H9 (cell line): ENCODE measurements around the gene MATN1. TPM values are rescaled to one million over a fixed set of nuclear protein-coding genes. Genes with fewer than 3 reads are reported as not detected.

ENCODE experiments used
- DNase-seq: peaks from one replicate; pipeline ENCODE4 v3.0.0-alpha.2; 2017
- H2AFZ ChIP-seq: one replicate; pipeline ENCODE4 v1.6.1; 2013; ENCODE audit warnings: mild to moderate bottlenecking, low read length, control low read depth, moderate library complexity
- H2AK5ac ChIP-seq: 2 replicates; pipeline ENCODE4 v1.6.1; 2013; ENCODE audit warnings: low read length, control low read depth, mixed read lengths; ENCODE audit not compliant: insufficient read length
- H2BK120ac ChIP-seq: one replicate; pipeline ENCODE4 v1.6.1; 2013; ENCODE audit warnings: low read depth, mild to moderate bottlenecking, low read length, control low read depth, inconsistent platforms; ENCODE audit not compliant: poor library complexity, severe bottlenecking
- H2BK12ac ChIP-seq: 2 replicates; pipeline ENCODE4 v1.6.1; 2013; ENCODE audit warnings: low read length, control low read depth, mixed read lengths, low read depth; ENCODE audit not compliant: insufficient read length
- H2BK15ac ChIP-seq: 2 replicates; pipeline ENCODE4 v1.6.1; 2013; ENCODE audit warnings: low read depth, low read length, control low read depth
- H2BK20ac ChIP-seq: one replicate; pipeline ENCODE4 v1.6.1; 2013; ENCODE audit warnings: low read depth, mild to moderate bottlenecking, low read length, control low read depth, inconsistent platforms; ENCODE audit not compliant: poor library complexity, severe bottlenecking
- H2BK5ac ChIP-seq: 2 replicates; pipeline ENCODE4 v1.6.1; 2013; ENCODE audit warnings: low read length, control low read depth, mixed read lengths; ENCODE audit not compliant: insufficient read length
- H3K14ac ChIP-seq: 2 replicates; pipeline ENCODE4 v1.6.1; 2013; ENCODE audit warnings: low read length, control low read depth; ENCODE audit not compliant: insufficient read depth
- H3K18ac ChIP-seq: 2 replicates; pipeline ENCODE4 v1.6.1; 2013; ENCODE audit warnings: low read depth, mild to moderate bottlenecking, mixed read lengths, low read length, control low read depth; ENCODE audit not compliant: insufficient read length
- H3K23ac ChIP-seq: 2 replicates; pipeline ENCODE4 v1.6.1; 2013; ENCODE audit warnings: low read length, control low read depth, mixed read lengths, low read depth; ENCODE audit not compliant: insufficient read length
- H3K23me2 ChIP-seq: 2 replicates; pipeline ENCODE4 v1.6.1; 2013; ENCODE audit warnings: low read depth, mild to moderate bottlenecking, mixed read lengths, low read length, control low read depth; ENCODE audit not compliant: insufficient read length, poor library complexity, severe bottlenecking
- H3K27ac ChIP-seq: 2 replicates; pipeline ENCODE4 v1.5.1; 2013; ENCODE audit warnings: low read length, control low read depth, mixed read lengths, low read depth; ENCODE audit not compliant: insufficient read length
- H3K27me3 ChIP-seq: 2 replicates; pipeline ENCODE4 v1.6.1; 2013; ENCODE audit warnings: low read length, control low read depth, inconsistent platforms; ENCODE audit not compliant: insufficient read depth
- H3K4ac ChIP-seq: 2 replicates; pipeline ENCODE4 v1.6.1; 2013; ENCODE audit warnings: low read depth, mild to moderate bottlenecking, control low read depth, inconsistent platforms, low read length, moderate library complexity
- H3K4me1 ChIP-seq: 2 replicates; pipeline ENCODE4 v1.6.1; 2013; ENCODE audit warnings: low read length, control low read depth, inconsistent platforms; ENCODE audit not compliant: insufficient read depth
- H3K4me2 ChIP-seq: 2 replicates; pipeline ENCODE4 v1.6.1; 2013; ENCODE audit warnings: low read length, control low read depth, mixed read lengths; ENCODE audit not compliant: insufficient read length, insufficient read depth
- H3K56ac ChIP-seq: 2 replicates; pipeline ENCODE4 v1.6.1; 2013; ENCODE audit warnings: low read depth, mild to moderate bottlenecking, mixed read lengths, low read length, control low read depth; ENCODE audit not compliant: insufficient read length
- H3K79me1 ChIP-seq: 2 replicates; pipeline ENCODE4 v1.6.1; 2013; ENCODE audit warnings: low read depth, mild to moderate bottlenecking, moderate library complexity, low read length, control low read depth, inconsistent platforms; ENCODE audit not compliant: insufficient read depth, poor library complexity, severe bottlenecking
- H3K79me2 ChIP-seq: 2 replicates; pipeline ENCODE4 v1.6.1; 2013; ENCODE audit warnings: low read length, control low read depth, inconsistent platforms; ENCODE audit not compliant: insufficient read depth
- H3K9ac ChIP-seq: 2 replicates; pipeline ENCODE4 v1.6.1; 2013; ENCODE audit warnings: low read length, control low read depth, mixed read lengths; ENCODE audit not compliant: insufficient read length; ENCODE audit errors: extremely low read depth
- H3K9me3 ChIP-seq: one replicate; pipeline ENCODE4 v1.6.1; 2013; ENCODE audit warnings: low read depth, low read length, inconsistent platforms; ENCODE audit not compliant: control insufficient read depth
- H3T11ph ChIP-seq: one replicate; pipeline ENCODE4 v1.6.1; 2013; ENCODE audit warnings: mild to moderate bottlenecking, low read length, control low read depth, inconsistent platforms
- H4K20me1 ChIP-seq: one replicate; pipeline ENCODE4 v1.6.1; 2013; ENCODE audit not compliant: control insufficient read depth, insufficient read length, insufficient read depth
- H4K5ac ChIP-seq: 2 replicates; pipeline ENCODE4 v1.6.1; 2013; ENCODE audit warnings: low read depth, mild to moderate bottlenecking, mixed read lengths, low read length, control low read depth; ENCODE audit not compliant: insufficient read length
- H4K8ac ChIP-seq: replicated peaks from 2 replicates; pipeline ENCODE4 v1.6.1; 2013; ENCODE audit warnings: low read length, control low read depth, mixed read lengths, low read depth; ENCODE audit not compliant: insufficient read length
- H4K91ac ChIP-seq: 2 replicates; pipeline ENCODE4 v1.6.1; 2013; ENCODE audit warnings: low read depth, mild to moderate bottlenecking, moderate library complexity, mixed read lengths, low read length, control low read depth; ENCODE audit not compliant: insufficient read length
- H3K27ac Mint-ChIP-seq, 3 experiments: 2 replicates in 2 of 3; 3 replicates in 1 of 3; pipeline ENCODE4 v1.8.0; 2020 to 2021; ENCODE audit warnings: mixed read lengths in 3 of 3, mild to moderate bottlenecking in 1 of 3, moderate library complexity in 1 of 3
- H3K27me3 Mint-ChIP-seq: 2 replicates; pipeline ENCODE4 v1.8.0; 2021; ENCODE audit warnings: low read depth, mild to moderate bottlenecking, moderate library complexity, mixed read lengths
- H3K36me3 Mint-ChIP-seq, 3 experiments: 2 replicates in 2 of 3; 3 replicates in 1 of 3; pipeline ENCODE4 v1.8.0; 2020 to 2021; ENCODE audit warnings: low read depth in 3 of 3, mixed read lengths in 3 of 3; ENCODE audit not compliant: insufficient read depth in 1 of 3
- H3K4me1 Mint-ChIP-seq, 2 experiments: 2 replicates each; pipeline ENCODE4 v1.8.0; 2020; ENCODE audit warnings: mixed read lengths in 2 of 2
- H3K4me3 Mint-ChIP-seq, 2 experiments: 2 replicates in 1 of 2; 3 replicates in 1 of 2; pipeline ENCODE4 v1.8.0; 2020 to 2021; ENCODE audit warnings: mild to moderate bottlenecking in 2 of 2, mixed read lengths in 2 of 2, moderate library complexity in 1 of 2
- H3K9me3 Mint-ChIP-seq, 2 experiments: 2 replicates in 1 of 2; 3 replicates in 1 of 2; pipeline ENCODE4 v1.8.0; 2020; ENCODE audit warnings: mild to moderate bottlenecking in 2 of 2, mixed read lengths in 2 of 2, moderate library complexity in 1 of 2
- WGBS: extraction: QIAGEN DNeasy Blood & Tissue Kit; methylation state at CpG from one replicate; pipeline ENCODE4 v1.1.7; 2013; ENCODE audit warnings: missing lambda C conversion rate, low lambda C conversion rate, mixed read lengths; ENCODE audit not compliant: insufficient read length; ENCODE audit errors: extremely low coverage; 5-methylcytosine and 5-hydroxymethylcytosine counted together
- total RNA-seq: library from RNA; stranded (reverse); gene quantifications from 2 replicates; pipeline ENCODE4 v1.2.1, GENCODE V29; 2021
- TF ChIP-seq, protein P1 (sequence below): fragments of 200-600 bp; sonication (generic); conservative IDR thresholded peaks from 3 replicates; pipeline ENCODE4 v1.8.0; 2021; ENCODE audit warnings: antibody characterized with exemption, mild to moderate bottlenecking

MATN1 gene
- total RNA-seq, 1 experiment from 2014 or later: not detected

DNA sequence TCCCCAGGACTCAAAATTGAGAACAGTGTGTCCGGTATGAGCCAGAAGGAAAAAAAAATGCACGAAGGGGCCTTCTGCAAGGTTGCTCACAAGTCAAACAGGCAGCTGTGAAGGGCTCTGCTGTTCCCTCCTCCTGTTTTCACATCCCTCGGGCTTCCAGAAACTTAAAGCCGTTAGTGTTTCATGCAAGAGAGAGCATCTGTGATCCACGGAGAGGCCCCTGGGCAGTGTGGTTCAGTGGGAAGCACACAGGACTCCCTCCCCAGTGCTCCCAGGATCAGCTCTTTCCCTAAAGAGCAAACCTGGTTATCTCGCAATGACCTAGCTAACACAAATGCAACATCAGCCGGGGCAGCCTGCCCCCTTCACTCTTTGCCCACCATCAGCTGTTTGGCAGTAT lies 2.9 kb upstream of the MATN1 start:
- Histone ChIP-seq H2BK120ac (no peak overlapping the region), H2BK20ac (no peak overlapping the region), H3K4me1 (peaks cover 6% of the 10 kb centered on the region; the same call in 1 of the 2 replicates), H4K91ac (no peak overlapping the region), H2AFZ (no peak overlapping the region), H3K9ac (no peak overlapping the region), H4K20me1 (no peaks in the 10 kb centered on the region), H3K18ac (no peak overlapping the region), H2BK5ac (no peak overlapping the region), H2BK15ac (no peak overlapping the region), H3K79me2 (no peaks in the 10 kb centered on the region), H3K27ac (no peak overlapping the region), H3K23ac (no peak overlapping the region), H2BK12ac (no peak overlapping the region), H2AK5ac (no peak overlapping the region), H3K9me3 (no peaks in the 10 kb centered on the region), H3K4ac (no peak overlapping the region), H3K23me2 (no peaks in the 10 kb centered on the region), H3K56ac (no peak overlapping the region), H3K4me2 (no peak overlapping the region), H4K5ac (no peak overlapping the region), H3K14ac (no peak overlapping the region), H3K79me1 (no peaks in the 10 kb centered on the region), H3K27me3 (no peaks in the 10 kb centered on the region), H4K8ac (no peak overlapping the region), H3T11ph (no peak overlapping the region)
- Mint-ChIP-seq H3K27me3 (no peaks in the 10 kb centered on the region; the same call in none of the 2 replicates), H3K27ac (no peak overlapping the region), H3K9me3 (no peaks in the 10 kb centered on the region), H3K36me3 (no peaks in the 10 kb centered on the region), H3K4me3 (no peak overlapping the region), H3K4me1 (peaks cover 16 to 39% of the 10 kb centered on the region in 2 experiments)
- TF ChIP-seq, protein P1, sequence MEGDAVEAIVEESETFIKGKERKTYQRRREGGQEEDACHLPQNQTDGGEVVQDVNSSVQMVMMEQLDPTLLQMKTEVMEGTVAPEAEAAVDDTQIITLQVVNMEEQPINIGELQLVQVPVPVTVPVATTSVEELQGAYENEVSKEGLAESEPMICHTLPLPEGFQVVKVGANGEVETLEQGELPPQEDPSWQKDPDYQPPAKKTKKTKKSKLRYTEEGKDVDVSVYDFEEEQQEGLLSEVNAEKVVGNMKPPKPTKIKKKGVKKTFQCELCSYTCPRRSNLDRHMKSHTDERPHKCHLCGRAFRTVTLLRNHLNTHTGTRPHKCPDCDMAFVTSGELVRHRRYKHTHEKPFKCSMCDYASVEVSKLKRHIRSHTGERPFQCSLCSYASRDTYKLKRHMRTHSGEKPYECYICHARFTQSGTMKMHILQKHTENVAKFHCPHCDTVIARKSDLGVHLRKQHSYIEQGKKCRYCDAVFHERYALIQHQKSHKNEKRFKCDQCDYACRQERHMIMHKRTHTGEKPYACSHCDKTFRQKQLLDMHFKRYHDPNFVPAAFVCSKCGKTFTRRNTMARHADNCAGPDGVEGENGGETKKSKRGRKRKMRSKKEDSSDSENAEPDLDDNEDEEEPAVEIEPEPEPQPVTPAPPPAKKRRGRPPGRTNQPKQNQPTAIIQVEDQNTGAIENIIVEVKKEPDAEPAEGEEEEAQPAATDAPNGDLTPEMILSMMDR: no peak
- no peak for DNase-seq
- WGBS: no CpG with 5 or more reads among the region's 7 CpGs
